GM19452 (cell line): ENCODE results near the gene REV3L.
A peak's percentile ranks its signal among the peaks of the same experiment; 100 is the strongest.
"Not testable (repeated sequence)": the region's sequence is repeated elsewhere in the genome, so short reads cannot be mapped to it uniquely, and the experiment has no call there.

ENCODE experiments used
- ATAC-seq: cut with Tn5 transposase; IDR thresholded peaks from one replicate; pipeline ENCODE4 v1.9.1; 2021; ENCODE audit not compliant: unreplicated experiment

The REV3L gene

DNA sequence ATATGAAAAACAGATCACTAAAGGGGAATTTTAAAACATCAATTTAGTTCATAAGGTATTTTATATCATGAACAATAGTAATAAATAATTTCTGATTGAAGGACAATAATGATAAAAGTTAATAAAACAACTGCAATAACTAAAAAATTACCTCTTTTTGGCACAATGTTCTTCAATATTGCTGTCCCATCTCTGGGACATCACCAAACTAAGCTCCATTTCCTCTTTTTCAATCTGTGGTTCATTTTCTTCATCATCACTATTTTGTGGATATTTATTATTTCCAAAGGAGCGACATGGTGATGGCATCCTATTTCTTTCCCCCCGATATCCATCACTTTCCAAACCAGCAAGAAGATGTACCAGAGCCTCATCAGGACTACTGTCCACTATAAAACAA is 103.2 kb downstream of the REV3L start:
- no peak for ATAC-seq

DNA sequence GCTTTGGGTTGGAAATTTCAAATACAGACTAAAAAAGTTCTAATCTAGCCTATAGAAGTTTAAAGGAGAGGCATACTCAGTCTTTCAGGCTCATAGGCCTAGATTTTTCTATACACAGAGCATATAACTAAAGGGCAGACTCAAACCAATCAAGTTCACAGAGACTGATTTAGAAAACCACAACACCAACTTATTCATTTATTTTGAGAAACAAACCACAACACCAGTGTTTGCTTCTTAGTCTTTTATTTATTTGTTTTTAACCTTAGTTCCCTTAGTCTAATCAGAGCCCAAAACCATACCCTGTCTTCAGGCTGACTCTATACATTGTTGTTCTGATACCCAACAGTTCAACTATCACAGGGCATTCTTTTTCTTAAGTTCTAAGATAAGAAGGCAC is 103.7 kb downstream of the REV3L start:
- no peak for ATAC-seq

- ATAC-seq, result no peak
Measured at GRCh38 chr6:111377558-111378120, 105.4 kb downstream of the REV3L start.

DNA sequence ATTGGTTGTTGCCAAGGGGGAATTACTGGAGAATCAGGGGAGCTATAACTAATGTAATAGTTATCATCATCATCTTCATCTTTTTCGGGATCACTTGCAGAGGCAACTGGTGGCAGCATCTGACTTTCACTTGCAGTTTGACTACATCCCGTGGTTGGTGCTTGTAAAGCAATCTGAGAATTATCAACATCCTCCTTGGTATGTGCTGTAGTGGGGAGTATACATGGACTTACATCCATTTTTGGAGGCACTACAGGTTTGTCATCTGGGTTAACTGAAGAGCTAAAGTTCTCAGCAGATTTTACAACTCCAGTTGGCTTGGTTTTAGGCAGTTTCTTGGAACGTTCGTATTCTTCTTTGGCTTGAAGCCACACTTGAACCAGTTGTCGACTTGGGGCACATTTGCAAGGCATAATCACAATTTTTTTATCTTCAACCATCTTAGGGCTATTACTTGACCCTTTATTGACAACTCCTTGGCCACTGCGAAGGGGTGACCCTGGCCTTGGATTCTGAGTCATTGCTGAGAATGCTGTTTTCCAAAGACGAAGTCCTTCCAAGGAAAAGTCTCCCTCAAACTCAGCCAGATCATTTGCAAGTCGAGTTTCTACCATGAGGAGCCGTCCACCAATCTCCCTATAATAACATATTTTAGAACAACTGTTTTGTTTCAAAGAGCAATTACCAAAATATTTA is 115.5 kb downstream of the REV3L start:
- ATAC-seq, result no peak

DNA sequence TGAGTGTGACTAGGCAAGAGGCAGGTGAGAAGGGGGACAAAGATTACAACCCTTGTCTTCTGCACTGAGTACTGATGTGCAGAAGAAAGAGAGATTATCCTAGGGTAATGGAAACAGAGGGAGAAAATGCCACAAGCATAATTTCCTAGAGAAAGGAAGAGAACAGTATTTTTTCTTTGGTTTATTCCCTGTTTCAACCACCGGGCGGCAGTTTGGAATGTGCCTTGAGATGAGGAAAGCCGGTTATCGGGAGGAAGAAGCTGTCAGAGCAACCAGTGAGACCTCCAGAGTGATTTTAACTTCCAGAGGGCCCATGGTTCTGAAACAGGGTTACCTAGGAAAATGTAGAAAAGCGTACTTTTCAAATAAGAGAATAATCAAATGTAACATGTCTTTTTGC is 121.4 kb downstream of the REV3L start:
- no peak for ATAC-seq

GRCh38 chr6:111358454-111358853 is 124.6 kb downstream of the REV3L start:
- no peak for ATAC-seq

DNA sequence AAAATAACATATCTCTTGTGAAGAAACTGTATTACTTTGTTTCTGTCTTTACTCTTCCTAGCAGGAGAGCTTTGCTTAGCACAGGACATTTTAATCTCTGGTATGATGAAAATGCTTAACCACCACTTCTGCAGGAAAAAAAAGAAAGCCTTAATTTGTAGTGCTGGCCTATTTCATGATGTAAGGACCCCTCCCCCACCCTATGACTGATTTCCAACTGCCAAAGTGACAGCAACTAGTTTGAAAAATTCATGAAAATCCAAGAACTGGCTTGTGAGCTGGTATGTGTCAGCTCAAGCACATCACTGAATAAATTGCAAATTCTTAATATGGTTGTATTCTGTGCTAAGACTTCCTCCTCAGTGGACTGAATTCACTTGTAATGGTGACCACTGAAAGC is 125.3 kb downstream of the REV3L start:
- no peak for ATAC-seq

DNA sequence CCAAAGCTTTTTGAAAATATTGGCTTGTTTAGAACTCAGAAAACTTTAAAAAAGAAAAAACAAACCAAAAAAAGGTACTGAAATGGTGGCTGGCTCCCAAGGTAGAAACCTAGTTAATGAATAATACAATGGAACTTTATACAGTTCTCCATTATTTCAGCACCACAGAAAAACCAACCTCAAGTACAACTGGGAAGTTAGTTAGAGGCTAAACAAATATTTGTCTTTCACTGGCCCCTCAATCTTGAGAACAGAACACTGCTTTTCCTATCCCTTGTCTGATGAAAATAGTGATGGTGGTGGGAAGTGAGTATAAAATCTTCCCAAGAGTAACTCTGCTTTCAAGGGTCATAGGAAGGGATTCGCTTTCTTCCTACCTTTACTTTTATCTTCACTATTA is 126.5 kb downstream of the REV3L start:
- no peak for ATAC-seq

- no peak for ATAC-seq
Measured at GRCh38 chr6:111354758-111355555, 128.1 kb downstream of the REV3L start.

DNA sequence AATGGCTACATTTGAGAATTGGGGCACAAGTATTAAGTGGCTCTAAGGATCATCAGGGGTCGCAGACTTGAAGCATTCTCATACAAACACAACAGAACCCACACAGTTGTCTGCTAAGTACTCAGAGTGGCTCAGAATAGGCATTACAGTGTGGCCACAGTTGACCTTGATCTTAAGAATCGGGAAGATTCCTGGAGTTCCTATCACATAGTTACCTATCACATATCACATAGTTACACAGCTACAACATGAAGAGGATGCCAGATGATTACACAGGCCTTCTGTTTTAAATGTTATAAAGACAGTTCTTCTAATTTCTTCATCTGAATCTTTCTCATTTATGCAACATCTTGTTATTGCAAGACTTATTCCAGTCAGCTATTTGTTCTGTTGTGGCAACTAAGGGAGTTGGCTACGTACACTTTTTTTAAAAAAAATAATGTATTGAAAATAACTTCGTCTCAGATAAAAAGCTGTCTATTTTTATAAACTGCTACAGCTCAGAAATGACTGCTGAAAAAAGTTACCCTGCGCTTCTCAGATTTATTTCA is 129.0 kb downstream of the REV3L start:
- ATAC-seq, result no peak

DNA sequence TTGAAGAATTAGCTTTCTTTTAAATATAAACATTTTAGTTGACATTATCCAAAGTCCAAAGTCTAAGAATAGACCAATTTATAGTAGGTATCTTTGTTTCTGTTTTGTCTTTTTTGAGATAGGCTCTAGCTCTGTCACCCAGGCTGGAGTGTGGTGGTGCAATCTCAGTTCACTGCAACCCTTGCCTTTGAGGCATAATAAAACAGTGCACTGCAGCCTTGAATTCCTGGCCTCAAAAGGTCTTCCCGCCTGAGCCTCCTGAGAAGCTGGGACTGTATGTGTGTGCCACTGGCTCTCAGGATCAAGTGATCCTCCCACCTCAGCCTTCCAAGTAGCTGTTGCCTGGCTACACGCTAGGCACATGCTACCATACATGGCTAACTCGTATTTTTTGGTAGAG is 135.4 kb downstream of the REV3L start:
- no peak for ATAC-seq

GRCh38 chr6:111342913-111343312 is 140.1 kb downstream of the REV3L start:
- no peak for ATAC-seq

GRCh38 chr6:111339294-111339693 is 143.7 kb downstream of the REV3L start:
- ATAC-seq, result peak; percentile 50

DNA sequence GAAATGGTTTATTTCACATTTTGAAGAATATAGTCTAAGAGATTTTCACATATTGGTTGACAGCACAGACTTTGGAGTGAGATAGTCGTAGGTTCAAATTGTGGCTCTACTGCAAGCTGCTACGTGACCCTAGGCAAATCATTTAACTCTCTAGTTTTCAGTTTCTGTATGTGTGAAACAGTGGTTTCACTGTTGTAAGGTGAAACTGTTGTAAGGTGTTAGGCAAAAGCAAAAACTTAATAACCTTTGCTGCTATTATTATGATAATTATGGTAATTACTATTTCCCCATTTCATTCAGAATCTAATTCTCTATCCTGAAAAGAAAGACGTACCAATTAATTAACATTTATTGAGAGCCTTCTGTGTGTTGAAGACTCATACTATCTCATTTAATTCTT is 144.2 kb downstream of the REV3L start:
- ATAC-seq, result peak; percentile 99

DNA sequence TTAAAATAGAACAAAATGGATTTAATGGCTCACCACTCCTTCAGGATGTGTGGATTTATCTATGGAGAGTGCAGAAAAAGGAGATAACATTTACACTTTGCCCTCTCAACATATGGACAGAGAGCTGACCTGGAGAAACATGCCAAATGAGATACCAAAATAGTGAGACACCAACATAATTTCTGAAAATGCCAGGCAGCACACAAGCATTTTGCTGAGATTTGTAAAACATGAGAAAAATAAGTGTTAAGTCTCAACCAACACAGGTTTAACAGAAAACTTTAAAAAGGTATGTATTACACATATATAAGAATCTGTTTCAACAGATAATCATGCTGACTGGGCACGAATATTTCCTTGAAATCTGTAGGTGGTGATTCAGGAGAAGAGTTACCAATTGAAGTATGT is 145.2 kb downstream of the REV3L start:
- ATAC-seq, result no peak

DNA sequence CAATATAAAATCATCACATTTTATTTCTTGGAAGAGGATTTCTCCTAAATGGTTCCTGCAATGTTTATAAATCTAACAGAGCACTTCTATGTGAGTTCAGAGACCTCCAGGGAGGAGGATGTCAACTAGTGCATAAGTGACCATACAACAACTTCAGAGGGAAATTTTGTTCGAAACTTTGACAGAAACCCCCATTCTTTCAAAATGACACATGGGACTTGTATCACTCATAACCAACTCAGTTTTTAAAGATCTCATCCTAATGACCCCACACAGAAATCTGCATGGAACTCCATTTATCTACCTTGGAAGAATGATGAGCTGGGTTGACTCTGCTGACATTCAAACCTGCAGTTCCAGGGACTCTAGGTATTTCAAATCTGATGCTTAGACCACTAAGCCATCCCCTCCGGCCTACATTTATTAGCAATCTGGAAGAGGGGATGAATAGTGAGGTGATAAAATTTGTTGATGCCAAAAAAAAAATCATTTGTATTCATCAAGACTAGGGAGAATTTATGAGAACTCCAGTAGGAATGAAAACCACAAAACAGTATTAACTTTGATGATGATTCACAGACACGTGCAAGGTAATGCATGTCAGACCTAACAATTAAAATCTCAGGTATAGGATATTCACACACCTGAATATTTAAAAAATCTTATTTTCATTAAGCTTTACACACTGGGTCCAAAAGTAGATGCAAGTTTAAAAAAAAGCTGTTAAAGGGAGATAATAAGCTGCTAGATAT is 153.0 kb downstream of the REV3L start:
- ATAC-seq, result peak; percentile 87

DNA sequence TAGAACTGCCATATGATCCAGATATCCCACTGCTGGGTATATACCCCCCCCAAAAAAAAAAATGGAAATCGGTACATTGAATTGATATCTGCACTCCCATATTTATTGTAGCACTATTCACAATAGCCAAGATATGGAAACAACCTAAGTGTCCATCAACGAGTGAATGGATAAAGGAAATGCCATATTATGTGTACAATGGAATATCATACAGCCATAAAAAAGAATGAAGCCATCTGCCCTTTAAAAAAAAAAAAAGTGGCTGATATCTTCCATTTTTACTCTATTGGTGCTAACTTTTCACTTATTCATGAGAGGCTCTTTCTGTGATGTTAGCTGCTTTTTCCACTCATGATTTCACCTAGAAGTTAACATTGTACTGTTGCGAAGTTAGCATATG is 156.5 kb downstream of the REV3L start:
- ATAC-seq, result no peak

DNA sequence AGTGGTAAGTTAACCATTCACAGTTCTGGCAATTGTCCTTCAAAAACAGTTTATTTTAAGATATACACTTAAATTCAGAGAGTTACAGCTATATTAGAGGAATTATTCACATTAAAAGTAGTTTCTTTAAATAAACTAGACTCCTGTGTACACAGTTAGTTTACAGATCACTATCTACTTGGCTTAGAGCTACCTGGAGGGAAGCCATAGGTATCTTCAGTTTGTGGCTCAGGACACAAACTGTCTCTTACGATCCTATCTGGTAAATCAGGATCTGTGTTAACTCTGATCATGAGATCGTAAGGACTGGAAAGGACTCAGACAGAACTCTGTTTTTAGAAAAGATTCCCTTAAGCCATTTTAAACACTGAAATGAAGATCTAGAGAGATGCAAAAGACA is 160.9 kb downstream of the REV3L start:
- ATAC-seq, result no peak

GRCh38 chr6:111307950-111308349 is 175.1 kb downstream of the REV3L start:
- not testable (repeated sequence) for ATAC-seq

DNA sequence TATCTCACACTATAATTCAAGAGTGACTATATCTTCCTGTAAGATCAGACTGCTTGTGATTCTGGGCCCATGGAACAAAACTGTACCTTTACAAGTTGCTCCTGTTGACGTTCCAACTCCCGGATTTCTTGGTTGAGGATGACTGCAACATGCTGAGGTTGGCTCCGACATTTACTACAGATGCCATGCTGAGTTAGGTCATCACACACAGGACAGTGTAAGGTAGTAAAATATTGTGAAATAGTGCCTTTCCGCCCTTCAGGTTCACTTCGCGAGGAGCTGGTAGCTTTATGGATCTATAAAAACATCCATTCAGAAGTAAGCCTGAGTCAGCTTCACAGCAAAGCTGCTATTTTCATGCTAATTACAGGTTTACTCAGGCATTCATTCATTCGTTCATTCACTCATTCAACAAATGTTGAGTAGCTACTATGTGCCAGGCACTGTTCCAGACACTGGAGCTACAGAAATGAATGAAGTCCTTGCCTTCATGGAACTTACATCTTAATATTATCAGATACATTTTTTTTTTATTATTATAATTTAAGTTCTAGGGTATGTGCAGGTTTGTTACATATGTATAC is 175.7 kb downstream of the REV3L start:
- no peak for ATAC-seq
